MM.1S (cell line): ENCODE data around the gene CSNK2A3.

ENCODE experiments used
- DNase-seq: peaks from one replicate; pipeline ENCODE4 v3.0.0-alpha.2; 2015
- H2AFZ ChIP-seq: fragments of 300-600 bp; sonication (generic); 2 replicates; pipeline ENCODE4 v1.6.0; 2016; ENCODE audit warnings: antibody characterized with exemption, low read length
- H3F3A ChIP-seq: fragments of 300-600 bp; sonication (generic); 2 replicates; pipeline ENCODE4 v1.6.1; 2016; ENCODE audit warnings: mild to moderate bottlenecking, antibody characterized with exemption, low read length, moderate library complexity, mixed read lengths; ENCODE audit not compliant: insufficient read depth
- H3K27ac ChIP-seq: fragments of 300-600 bp; sonication (generic); 2 replicates; pipeline ENCODE4 v1.5.1; 2016; ENCODE audit warnings: mild to moderate bottlenecking, low read length
- H3K27me3 ChIP-seq: fragments of 300-600 bp; sonication (generic); replicated peaks from 2 replicates; pipeline ENCODE4 v1.6.0; 2016; ENCODE audit warnings: low read length; ENCODE audit not compliant: insufficient read depth
- H3K36me3 ChIP-seq: fragments of 300-600 bp; sonication (generic); replicated peaks from 2 replicates; pipeline ENCODE4 v1.6.1; 2016; ENCODE audit warnings: mild to moderate bottlenecking, low read length, mixed read lengths; ENCODE audit not compliant: insufficient read depth
- H3K4me1 ChIP-seq: fragments of 300-600 bp; sonication (generic); 2 replicates; pipeline ENCODE4 v1.6.1; 2016; ENCODE audit warnings: low read length, mixed read lengths
- H3K4me2 ChIP-seq: fragments of 300-600 bp; sonication (generic); 2 replicates; pipeline ENCODE4 v1.6.0; 2016; ENCODE audit warnings: low read depth, low read length
- H3K4me3 ChIP-seq: fragments of 300-600 bp; sonication (generic); 2 replicates; pipeline ENCODE4 v1.5.1; 2016; ENCODE audit warnings: low read length, mixed read lengths
- H3K79me2 ChIP-seq: fragments of 300-600 bp; sonication (generic); 2 replicates; pipeline ENCODE4 v1.6.1; 2016; ENCODE audit warnings: mixed run types, low read length, mixed read lengths
- H3K9ac ChIP-seq: fragments of 300-600 bp; sonication (generic); 2 replicates; pipeline ENCODE4 v1.6.1; 2016; ENCODE audit warnings: low read length, mixed read lengths
- H3K9me2 ChIP-seq: fragments of 300-600 bp; sonication (generic); replicated peaks from 2 replicates; pipeline ENCODE4 v1.6.1; 2016; ENCODE audit warnings: mild to moderate bottlenecking, low read length, mixed read lengths; ENCODE audit not compliant: insufficient read depth
- H3K9me3 ChIP-seq: fragments of 300-600 bp; sonication (generic); replicated peaks from 2 replicates; pipeline ENCODE4 v1.6.1; 2016; ENCODE audit warnings: mild to moderate bottlenecking, low read length, mixed read lengths; ENCODE audit not compliant: insufficient read depth
- H4K20me1 ChIP-seq: fragments of 300-600 bp; sonication (generic); 2 replicates; pipeline ENCODE4 v1.6.1; 2016; ENCODE audit warnings: mild to moderate bottlenecking, low read length, moderate library complexity, mixed read lengths; ENCODE audit not compliant: insufficient read depth
- CTCF ChIP-seq: fragments of 300-600 bp; sonication (generic); IDR thresholded peaks from 2 replicates; pipeline ENCODE4 v1.5.1; 2016; ENCODE audit warnings: antibody characterized with exemption, low read length, mixed read lengths
- EZH2 ChIP-seq: fragments of 300-600 bp; sonication (generic); optimal IDR thresholded peaks from 2 replicates; pipeline ENCODE3; 2017; ENCODE audit warnings: low read depth, mild to moderate bottlenecking, antibody characterized with exemption, low read length, mixed read lengths
- EZH2phosphoT487 ChIP-seq: fragments of 300-600 bp; sonication (generic); IDR thresholded peaks from 2 replicates; pipeline ENCODE4 v1.6.1; 2018; ENCODE audit warnings: antibody characterized with exemption, low read length

CSNK2A3 gene

GRCh38 chr11:11344045-11344444 lies 9.0 kb downstream of the CSNK2A3 start:
- TF ChIP-seq EZH2, result no peak
- TF ChIP-seq EZH2phosphoT487, result no peak
- TF ChIP-seq CTCF, result no peak
- Histone ChIP-seq H3K9me3 (no peaks in the 10 kb centered on the region), H3F3A (no peaks in the 10 kb centered on the region), H2AFZ (no peak overlapping the region), H3K4me2 (no peak overlapping the region), H3K27ac (no peak overlapping the region), H3K27me3 (no peaks in the 10 kb centered on the region), H3K4me3 (no peak overlapping the region), H3K79me2 (no peaks in the 10 kb centered on the region), H3K4me1 (no peaks in the 10 kb centered on the region), H4K20me1 (no peaks in the 10 kb centered on the region), H3K9me2 (no peaks in the 10 kb centered on the region), H3K9ac (no peak overlapping the region), H3K36me3 (no peaks in the 10 kb centered on the region)
- no peak for DNase-seq

- Histone ChIP-seq H4K20me1 (no peaks in the 10 kb centered on the region), H3K36me3 (no peaks in the 10 kb centered on the region), H2AFZ (no peak overlapping the region), H3K9me2 (no peaks in the 10 kb centered on the region), H3K27me3 (no peaks in the 10 kb centered on the region), H3K4me3 (no peak overlapping the region), H3F3A (no peaks in the 10 kb centered on the region), H3K4me1 (no peaks in the 10 kb centered on the region), H3K9me3 (no peaks in the 10 kb centered on the region), H3K79me2 (no peaks in the 10 kb centered on the region), H3K9ac (no peak overlapping the region), H3K4me2 (no peak overlapping the region), H3K27ac (no peak overlapping the region)
- DNase-seq, result no peak
- TF ChIP-seq EZH2, result no peak
- no peak for TF ChIP-seq CTCF
- TF ChIP-seq EZH2phosphoT487, result no peak
Measured at GRCh38 chr11:11338304-11338703, 14.7 kb downstream of the CSNK2A3 start.

- Histone ChIP-seq H3K27ac (no peak overlapping the region), H3K4me2 (peak overlapping the region; percentile 36; the same call in 1 of the 2 replicates)
- TF ChIP-seq EZH2phosphoT487, result no peak
- no peak for TF ChIP-seq CTCF
- TF ChIP-seq EZH2, result no peak
Measured at GRCh38 chr11:11336664-11337063, 16.4 kb downstream of the CSNK2A3 start.

More at GRCh38 chr11:11336664-11337063, 16.4 kb downstream of the CSNK2A3 start:
- H3K4me3 ChIP-seq, result 0 out of 2 replicates have a peak overlapping the region, but pooled peaks have one; percentile 9
- peak overlapping the region; percentile 52 for H2AFZ ChIP-seq
- H4K20me1 ChIP-seq, result no peaks in the 10 kb centered on the region
- H3K36me3 ChIP-seq, result no peaks in the 10 kb centered on the region
- no peaks in the 10 kb centered on the region for H3K9me3 ChIP-seq
- no peaks in the 10 kb centered on the region for H3F3A ChIP-seq
- DNase-seq, result peak; percentile 11
- H3K9me2 ChIP-seq, result no peaks in the 10 kb centered on the region
- no peak overlapping the region for H3K9ac ChIP-seq
- H3K4me1 ChIP-seq, result no peaks in the 10 kb centered on the region
- no peaks in the 10 kb centered on the region for H3K79me2 ChIP-seq
- no peaks in the 10 kb centered on the region for H3K27me3 ChIP-seq
